NCI-H1436 (cell line): ENCODE measurements around the gene DNAJB2.
"Not testable (repeated sequence)": the region's sequence is repeated elsewhere in the genome, so short reads cannot be mapped to it uniquely, and the experiment has no call there.

Experiments
- DNase-seq: peaks from one replicate; lab custom pipeline; 2025; lab: John Stamatoyannopoulos, UW

The DNAJB2 gene

DNA sequence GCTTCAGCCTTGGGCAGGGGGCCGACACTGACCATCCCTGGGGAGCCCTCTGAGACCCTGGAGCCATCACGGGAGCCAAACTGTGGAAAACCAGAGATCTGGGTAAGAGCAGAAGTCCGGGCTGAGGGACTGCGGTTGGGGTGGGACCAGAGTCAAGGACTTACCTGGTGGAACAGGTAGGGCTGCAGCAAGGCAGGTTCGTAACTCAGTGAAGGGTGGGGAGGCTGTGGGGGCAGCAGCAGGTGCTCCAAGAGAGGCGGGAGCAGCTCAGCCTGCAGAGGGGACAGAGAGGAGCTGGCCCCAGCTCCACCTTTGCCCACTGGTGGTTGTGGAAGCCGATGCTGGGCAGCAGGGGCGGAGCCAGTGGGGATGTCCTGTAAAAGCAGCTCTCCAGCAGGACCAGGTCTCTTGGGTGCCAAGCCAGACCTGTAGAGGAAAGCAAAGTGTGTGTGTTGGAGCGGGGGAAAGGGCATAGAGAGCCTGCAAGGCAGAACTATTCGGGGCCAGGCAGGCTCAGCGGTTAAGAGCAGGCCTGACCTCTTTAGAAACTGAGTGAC lies 23.3 kb downstream of the DNAJB2 start:
- no peak for DNase-seq

DNA sequence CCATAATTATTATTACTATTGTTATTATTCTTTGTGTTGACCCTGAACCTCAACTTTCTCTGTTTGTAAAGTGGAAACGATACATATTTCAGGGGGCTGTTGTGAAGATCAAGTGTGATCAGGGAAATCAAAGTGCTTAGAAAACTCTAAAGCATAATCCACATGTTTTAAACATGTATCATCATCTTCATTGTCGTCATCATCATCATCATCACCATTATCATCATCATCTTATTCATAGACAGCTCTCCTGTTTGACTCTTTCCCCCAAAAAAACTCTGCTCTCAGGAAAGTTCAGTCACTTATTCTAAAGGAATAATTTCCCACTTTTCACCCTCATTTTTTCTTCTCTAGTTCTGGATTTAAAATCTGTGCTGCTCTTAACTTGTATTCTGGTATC lies 25.1 kb downstream of the DNAJB2 start:
- no peak for DNase-seq

DNA sequence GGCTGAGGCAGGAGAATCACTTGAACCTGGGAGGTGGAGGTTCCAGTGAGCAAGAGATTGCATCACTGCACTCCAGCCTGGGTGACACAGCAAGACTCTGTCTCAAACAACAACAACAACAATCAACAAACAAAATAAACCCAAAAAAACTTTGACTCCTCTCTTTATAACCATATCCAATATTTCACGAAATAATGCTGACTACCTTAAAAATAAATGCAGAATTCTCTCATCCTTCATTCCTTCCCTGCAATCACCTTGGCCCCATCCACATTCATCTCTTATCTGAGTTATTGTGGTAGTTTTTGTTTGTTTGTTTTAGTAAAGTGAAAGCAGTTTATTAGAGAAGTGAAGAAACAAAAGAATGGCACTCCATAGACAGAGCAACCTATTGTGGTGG lies 26.9 kb downstream of the DNAJB2 start:
- DNase-seq, result no peak

DNA sequence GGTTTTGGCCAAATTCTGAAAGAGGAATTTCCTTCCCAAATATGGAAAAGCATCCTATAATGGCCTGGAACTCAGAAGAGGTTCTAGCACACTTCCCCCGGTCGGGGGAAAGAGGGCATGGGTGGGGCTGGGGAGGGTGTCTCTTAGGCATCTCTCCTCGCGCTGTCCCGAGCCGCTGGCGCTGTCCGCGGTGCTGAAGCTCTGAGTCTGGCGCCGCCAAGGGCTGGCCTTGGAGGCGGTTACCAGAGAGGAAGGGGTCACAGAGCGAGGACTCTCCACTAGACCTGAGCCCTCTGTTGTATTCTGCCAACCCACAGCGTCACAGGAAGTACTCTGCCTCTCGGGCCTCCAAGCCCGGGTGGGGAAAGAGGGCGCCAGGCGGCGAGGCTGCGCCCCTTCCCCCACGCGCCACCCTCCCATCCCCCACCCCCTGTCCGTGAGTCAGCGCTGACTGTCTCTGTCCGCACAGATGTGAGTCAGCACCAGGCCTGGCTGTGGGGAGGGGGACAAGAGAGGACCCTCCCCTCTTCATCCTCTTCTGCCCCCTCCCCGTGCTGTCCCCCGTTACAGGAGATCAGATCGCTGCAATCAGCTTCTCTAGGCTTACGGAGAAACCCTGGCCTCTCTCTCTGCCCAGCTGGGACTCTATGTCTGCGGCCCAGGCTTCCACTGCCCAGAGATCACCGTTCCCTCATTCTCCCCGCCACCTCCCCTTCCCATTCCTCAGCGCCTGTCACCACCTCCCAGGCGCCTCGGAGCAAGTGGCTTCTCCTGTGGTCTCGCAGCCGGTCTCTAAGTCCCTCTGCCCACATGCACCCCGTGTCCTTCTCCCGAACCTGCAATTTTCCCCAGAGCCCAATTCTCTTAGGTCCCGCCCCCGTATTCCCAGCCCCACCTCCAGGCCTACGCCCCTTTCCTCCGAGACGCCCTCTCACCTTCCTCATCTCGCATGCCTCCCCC lies 29.3 kb downstream of the DNAJB2 start:
- DNase-seq, result peak; percentile 34

DNA sequence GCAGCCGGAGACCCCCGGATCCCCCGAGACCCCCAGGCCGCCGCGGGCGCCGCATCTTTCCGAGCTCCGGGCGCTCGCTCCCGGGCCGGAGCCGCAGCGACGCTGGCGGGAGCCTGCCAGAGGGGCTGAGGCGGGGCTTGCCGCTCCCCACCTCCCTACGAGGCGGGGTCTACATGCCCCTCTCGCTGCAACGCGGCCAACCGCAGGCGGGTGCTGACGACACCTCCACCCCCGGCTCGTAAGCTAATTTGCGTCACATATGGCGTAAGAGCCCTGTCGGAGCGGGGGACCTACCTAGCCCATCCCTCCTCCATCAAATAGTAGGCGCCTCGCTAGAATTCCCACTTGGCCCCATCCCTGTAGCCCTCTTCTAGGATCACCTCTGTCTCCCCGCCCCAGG lies 30.1 kb downstream of the DNAJB2 start, which contains the start of gene PTPRN:
Gene PTPRN (minus strand): TSS at position 124 of the 400 bp plus-strand sequence. CDS start 69 bp downstream, at position 55.
- peak; percentile 88 for DNase-seq

DNA sequence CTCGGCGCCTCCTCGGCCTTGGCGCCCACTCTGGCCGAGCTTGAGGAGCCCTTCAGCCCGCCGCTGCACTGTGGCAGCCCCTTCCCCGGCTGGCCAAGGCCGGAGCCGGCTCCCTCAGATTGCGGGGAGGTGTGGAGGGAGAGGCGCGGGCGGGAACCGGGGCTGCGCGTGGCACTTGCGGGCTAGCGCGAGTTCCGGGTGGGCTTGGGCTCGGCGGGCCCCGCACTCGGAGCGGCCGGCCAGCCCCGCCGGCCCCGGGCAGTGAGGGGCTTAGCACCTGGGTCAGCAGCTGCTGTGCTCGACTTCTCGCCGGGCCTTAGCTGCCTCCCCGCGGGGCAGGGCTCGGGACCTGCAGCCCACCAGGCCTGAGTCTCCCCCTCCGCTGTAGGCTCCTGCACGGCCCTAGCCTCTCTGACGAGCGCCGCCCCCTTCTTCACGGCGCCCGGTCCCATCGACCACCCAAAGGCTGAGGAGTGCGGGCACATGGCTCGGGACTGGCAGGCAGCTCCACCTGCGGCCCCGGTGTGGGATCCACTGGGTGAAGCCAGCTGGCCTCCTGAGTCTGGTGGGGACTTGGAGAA lies 33.6 kb downstream of the DNAJB2 start:
- DNase-seq, result not testable (repeated sequence)

DNA sequence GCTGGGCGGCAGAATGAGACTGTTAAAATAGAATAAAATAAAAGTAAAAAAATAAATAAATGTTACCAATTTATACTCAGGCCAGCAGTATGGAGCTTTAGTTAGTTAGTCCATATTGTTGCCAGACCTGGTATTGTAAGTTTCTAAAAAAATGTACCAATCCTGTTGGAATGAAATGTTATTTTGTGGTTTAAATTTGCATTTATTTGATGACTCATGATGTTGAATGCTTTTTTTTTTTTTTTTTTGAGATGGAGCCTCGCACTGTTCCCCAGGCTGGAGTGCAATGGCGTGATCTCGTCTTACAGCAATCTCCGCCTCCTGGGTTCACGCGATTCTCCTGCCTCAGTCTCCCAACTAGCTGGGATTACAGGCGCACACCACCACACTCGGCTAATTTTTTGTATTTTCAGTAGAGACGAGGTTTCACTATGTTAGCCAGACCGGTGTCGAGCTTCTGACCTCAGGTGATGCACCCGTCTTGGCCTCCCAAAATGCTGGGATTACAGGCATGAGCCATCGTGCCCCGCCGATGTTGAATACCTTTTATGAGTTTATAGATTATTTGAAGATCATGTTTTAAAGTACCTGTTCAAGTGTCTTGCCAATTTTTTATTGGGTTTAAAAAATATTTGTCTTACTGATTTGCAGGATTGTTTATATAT lies 35.8 kb downstream of the DNAJB2 start:
- DNase-seq, result no peak

DNA sequence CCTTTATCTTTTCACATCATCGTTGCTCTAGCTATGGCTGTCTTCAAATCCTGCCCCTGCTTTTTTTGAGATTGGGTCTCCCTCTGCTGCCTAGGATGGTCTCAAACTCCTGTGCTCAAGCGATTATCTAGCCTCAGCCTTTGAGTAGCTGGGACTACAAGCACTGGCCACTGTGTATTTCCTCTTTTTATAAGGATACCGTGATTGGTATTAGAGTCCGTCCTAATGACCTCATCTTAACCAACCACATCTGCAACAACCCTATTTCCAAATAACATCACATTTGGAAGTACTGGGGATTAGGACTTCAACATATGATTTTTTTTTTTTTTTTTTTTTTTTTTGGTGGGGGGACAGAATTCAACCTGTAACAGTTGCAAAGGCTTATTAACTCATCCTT lies 44.3 kb downstream of the DNAJB2 start:
- DNase-seq, result no peak

DNA sequence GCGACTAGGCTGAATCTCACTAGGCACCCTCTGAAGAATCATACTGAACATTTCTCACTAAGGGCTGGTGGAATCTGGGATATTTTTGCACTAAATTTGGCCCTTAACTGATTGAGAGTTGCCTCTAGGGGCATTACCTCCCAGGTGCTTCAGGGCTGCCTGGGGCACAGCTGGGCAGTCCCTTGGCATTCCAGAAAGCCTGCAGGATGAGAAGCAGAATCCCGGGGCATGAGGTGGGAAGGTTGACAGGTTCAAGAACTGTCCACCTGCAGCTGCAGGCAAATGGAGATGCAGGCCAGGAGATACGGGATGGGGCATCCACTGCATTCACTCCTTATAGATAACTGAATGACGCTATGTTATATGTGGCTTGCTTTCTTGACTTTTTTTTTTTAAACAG lies 46.0 kb downstream of the DNAJB2 start:
- no peak for DNase-seq

DNA sequence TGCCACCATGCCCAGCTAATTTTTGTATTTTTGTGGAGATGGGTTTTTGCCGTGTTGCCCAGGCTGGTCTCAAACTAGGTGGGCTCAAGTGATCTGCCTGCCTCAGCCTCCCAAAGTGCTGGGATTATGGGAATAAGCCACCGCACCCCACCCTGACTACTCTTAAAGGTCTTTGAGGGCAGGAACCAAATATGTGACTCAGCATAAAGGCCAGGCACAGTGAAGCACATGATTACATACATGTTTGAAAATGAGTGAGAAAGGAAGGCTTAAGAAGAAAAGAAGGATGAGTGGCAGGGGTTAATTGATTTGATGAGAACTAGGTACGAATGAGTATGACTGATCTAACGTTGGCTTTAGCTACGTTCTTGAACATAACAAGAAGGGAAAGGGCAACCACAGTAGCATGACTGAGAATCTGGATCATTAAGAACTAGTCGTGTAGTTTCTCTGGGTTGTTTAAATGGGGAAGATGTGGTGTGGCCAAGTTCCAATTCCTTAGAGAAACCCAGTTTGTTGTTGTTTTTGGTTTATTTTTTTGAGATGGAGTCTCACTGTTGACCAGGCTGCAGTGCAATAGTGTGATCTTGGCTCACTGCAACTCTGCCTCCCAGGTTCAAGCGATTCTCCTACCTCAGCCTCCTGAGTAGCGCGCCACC lies 46.6 kb downstream of the DNAJB2 start:
- no peak for DNase-seq

DNA sequence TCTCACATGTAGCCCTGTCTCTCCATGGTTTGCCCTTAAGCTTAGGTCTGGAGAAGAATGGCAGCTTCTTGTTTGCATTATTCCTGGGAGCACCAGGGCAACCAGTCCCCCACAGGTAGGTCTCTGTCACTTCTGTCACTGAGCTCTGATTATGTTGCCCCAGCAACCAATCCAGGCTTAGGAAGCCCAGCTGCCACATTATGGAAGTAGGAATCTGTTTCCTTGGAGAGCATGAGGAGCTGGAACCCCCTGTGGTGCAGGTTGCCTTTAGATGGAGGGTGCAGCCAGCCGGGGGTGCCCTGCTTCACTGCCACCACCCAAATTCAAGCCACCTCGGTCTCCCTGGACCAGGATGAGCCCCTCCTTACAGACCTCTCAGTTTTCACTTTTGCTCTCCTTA lies 48.6 kb downstream of the DNAJB2 start:
- no peak for DNase-seq

DNA sequence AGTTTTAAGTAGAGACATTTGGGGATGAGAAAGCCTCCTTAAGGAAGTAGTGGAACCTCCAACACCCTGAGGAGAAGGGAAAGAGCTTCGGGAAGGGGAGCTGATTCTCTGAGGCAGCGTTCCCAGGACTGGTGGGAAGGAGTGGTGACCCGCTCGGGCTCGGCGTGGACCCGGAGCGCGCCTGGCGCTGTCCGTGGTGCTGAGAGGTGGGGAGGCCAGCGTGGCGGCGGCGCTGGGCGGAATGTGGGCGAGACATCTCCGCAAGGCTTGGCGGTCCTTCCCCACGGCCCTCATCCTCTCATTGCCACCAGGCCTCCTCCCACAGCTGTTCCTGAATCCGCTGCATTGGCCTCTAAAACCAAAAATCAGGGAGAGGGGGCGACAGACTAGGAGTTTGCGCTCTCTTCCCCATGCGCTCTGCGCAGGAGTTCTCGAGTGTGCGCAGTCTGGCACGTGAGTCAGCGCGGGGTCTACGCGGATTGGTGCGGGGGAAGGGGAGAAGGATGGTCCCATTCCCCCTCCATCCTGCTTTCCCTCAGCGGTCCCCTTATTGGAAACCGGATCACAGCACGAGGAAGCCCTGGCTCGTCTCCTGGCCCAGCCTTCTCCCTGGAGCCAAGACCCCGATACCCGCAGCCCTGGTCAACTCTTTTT lies 52.5 kb downstream of the DNAJB2 start:
- no peak for DNase-seq

DNA sequence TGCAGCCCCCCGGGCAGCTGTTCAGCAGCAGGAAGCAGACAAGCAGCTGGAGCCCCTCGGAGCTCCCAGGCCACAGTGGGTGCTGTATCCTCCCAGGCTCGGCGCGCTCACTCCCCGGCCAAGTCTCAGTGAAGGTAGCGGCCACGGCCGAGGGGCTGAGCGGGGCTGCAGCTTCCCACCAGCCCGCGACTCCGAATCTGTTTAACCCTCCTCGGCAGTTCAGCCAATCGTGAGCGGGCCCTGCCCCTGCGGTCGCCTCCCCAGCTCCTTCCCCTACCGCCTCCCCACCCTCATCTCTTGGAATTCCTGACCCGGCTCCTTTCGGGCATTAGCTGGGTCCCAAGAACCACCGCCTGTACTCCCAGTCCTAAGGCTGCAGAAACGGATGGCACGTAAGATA lies 53.4 kb downstream of the DNAJB2 start, which contains the start of gene RESP18:
Gene RESP18 (minus strand): TSS at position 203 of the 400 bp plus-strand sequence.
- DNase-seq, result no peak

DNA sequence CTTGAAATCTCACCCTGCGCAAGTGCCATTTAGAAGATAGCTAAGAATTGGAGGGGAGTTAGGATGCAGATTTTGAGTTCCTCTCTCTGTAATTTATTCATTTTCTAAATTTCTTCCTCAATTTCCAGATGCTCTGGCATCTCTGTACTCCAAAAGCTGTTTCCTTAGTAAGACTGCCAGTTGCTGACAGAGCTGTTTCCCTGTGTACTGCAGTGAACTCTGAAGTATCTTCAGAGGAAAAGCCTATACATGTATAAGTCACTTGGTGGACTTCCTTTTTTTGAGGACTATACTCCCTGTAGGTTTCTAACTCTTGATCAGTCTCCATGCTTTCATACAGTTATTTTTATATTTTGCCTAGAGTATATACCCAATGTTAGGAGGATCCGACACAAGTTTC lies 54.9 kb downstream of the DNAJB2 start:
- no peak for DNase-seq

DNA sequence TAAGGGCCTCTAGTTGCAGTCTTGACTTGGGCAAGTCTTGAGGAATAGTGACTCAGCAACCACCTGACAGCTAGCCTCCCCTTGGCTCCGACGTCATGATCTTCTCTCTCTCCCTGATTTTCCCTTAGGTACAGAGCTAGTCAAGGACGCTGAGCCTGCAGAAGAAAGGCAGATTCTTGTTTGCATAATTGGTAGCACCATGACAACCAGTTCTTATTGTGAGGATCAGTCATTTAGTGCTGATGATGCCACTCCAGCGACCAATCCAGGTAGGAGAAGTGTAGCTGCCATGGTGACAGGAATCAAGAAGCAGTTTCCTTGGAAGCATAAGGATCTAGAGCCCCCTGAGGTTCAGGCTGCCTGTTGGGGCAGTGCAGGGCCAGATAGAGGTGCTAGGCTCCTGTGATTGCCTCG lies 56.2 kb downstream of the DNAJB2 start:
- peak; percentile 86 for DNase-seq
